ENCODE results near the gene SPHK1.

GRCh38 chr17:76367642-76368041 is 16.8 kb upstream of the SPHK1 start:
- TF ChIP-seq CTCF (IDR thresholded peaks at IDR 0.05; ENCODE audit: low read length) = no peak
- no peak for TF ChIP-seq EZH2 (IDR thresholded peaks at IDR 0.05; ENCODE audit: borderline replicate concordance, low read length)

Measured in OCI-LY1 (cell line).